HG03095 (cell line): ENCODE results near the gene PIP4K2A.

Source experiments
- ATAC-seq: cut with Tn5 transposase; IDR thresholded peaks from one replicate; pipeline ENCODE4 v1.9.1; 2021; ENCODE audit warnings: moderate library complexity; ENCODE audit not compliant: unreplicated experiment

The PIP4K2A gene

GRCh38 chr10:22560096-22560912 is 154.1 kb downstream of the PIP4K2A start:
- no peak for ATAC-seq

- ATAC-seq = no peak
Observed at GRCh38 chr10:22557321-22557720, 157.1 kb downstream of the PIP4K2A start.

- no peak for ATAC-seq
Observed at GRCh38 chr10:22556774-22557173, 157.6 kb downstream of the PIP4K2A start.

- no peak for ATAC-seq
Observed at GRCh38 chr10:22554461-22555182, 159.8 kb downstream of the PIP4K2A start.

GRCh38 chr10:22553452-22553995 is 160.9 kb downstream of the PIP4K2A start:
- ATAC-seq = no peak

GRCh38 chr10:22552888-22553378 is 161.4 kb downstream of the PIP4K2A start:
- no peak for ATAC-seq

- ATAC-seq = no peak
Observed at GRCh38 chr10:22551681-22552365, 162.6 kb downstream of the PIP4K2A start.

GRCh38 chr10:22550732-22551131 is 163.6 kb downstream of the PIP4K2A start:
- ATAC-seq = no peak

- ATAC-seq = no peak
Observed at GRCh38 chr10:22548344-22548743, 166.0 kb downstream of the PIP4K2A start.

- ATAC-seq = no peak
Observed at GRCh38 chr10:22545643-22546042, 168.7 kb downstream of the PIP4K2A start.

GRCh38 chr10:22544325-22545068 is 169.9 kb downstream of the PIP4K2A start:
- ATAC-seq = no peak

GRCh38 chr10:22542773-22543172 is 171.6 kb downstream of the PIP4K2A start:
- no peak for ATAC-seq

- ATAC-seq = no peak
Observed at GRCh38 chr10:22541900-22542299, 172.5 kb downstream of the PIP4K2A start.

GRCh38 chr10:22539579-22540298 is 174.6 kb downstream of the PIP4K2A start:
- ATAC-seq = no peak

- ATAC-seq = no peak
Observed at GRCh38 chr10:22537810-22538209, 176.6 kb downstream of the PIP4K2A start.

GRCh38 chr10:22536620-22537019 is 177.8 kb downstream of the PIP4K2A start:
- ATAC-seq = no peak

- ATAC-seq = no peak
Observed at GRCh38 chr10:22534849-22535604, 179.4 kb downstream of the PIP4K2A start.

- ATAC-seq = no peak
Observed at GRCh38 chr10:22531441-22531840, 182.9 kb downstream of the PIP4K2A start.

GRCh38 chr10:22531008-22531407 is 183.4 kb downstream of the PIP4K2A start:
- no peak for ATAC-seq
